Epithelial cell of prostate (primary cell): ENCODE results near the gene FRS3.
"Not testable (repeated sequence)": the region's sequence is repeated elsewhere in the genome, so short reads cannot be mapped to it uniquely, and the experiment has no call there.

Experiments used
- DNase-seq: peaks from one replicate; pipeline ENCODE4 v3.0.0-alpha.2; 2011; ENCODE audit warnings: low read depth, low spot score
- H3K27ac ChIP-seq: fragments of 450-650 bp; 2 replicates; pipeline ENCODE4 v1.5.1; 2017; ENCODE audit warnings: mild to moderate bottlenecking

Gene FRS3, protein sequence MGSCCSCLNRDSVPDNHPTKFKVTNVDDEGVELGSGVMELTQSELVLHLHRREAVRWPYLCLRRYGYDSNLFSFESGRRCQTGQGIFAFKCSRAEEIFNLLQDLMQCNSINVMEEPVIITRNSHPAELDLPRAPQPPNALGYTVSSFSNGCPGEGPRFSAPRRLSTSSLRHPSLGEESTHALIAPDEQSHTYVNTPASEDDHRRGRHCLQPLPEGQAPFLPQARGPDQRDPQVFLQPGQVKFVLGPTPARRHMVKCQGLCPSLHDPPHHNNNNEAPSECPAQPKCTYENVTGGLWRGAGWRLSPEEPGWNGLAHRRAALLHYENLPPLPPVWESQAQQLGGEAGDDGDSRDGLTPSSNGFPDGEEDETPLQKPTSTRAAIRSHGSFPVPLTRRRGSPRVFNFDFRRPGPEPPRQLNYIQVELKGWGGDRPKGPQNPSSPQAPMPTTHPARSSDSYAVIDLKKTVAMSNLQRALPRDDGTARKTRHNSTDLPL

GRCh38 chr6:41779788-41780550, at the start of gene FRS3:
Gene FRS3, minus strand, starts transcription at chr6:41779900. Its CDS starts 2,913 bp downstream, at chr6:41776987.
- H3K27ac ChIP-seq = peak within 1 kb of the TSS; percentile 31
- no peak for DNase-seq

DNA sequence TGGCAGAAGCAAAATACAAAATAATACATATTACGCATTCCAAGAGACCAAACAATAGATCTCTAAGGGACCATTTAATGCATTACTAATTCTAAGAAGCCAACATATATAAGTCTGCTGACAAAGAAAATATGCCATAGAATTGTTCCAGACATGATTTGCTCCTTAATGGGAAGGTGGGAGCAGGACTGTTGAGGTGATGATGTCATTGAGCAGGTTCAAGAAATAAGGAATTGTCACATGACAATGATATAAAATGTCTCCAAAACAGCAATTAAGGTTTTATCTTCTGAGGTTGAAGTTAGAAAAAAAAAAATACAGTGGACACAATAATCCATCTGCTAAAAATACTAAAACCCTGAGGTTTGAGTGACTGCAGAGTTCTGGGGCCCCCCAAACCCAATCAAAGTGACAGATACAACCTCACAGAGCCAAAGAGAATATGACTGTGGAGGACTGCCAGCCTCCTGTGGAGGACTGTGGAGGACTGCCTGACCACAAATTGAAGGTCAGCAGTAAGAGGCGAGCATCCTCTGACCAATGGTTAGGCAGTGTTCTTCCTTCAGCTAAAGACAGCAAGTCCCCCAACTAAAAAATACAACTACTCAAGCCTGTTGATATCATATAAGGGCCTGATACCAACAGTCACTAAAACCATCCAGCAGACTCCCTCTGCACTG, 46.8 kb upstream of the FRS3 start:
- no peak overlapping the region for H3K27ac ChIP-seq
- DNase-seq = no peak

- DNase-seq = peak; percentile 68
- H3K27ac ChIP-seq = peak overlapping the region; percentile 48
These were observed 45.2 kb upstream of the FRS3 start for GRCh38 chr6:41824571-41825569.

DNA sequence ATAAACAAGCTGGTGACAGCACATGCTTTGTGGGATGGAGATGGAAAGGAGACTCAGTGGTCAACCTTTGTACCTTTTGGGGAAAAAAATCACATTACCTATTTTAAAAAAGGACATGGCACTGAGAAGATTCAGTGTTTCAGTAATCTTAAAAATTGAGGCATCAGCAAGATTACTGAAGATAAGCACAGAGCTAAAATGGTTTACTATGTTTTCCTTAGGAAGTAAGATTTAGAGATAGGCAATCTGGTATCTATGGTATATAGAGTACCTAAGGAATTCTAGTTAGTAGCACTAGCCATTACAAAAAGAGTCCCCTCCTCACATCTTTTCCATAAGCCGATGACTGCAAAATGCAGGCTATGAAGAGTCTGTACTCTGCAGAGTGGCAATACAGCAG, 43.5 kb upstream of the FRS3 start:
- no peak for DNase-seq
- no peak overlapping the region for H3K27ac ChIP-seq

DNA sequence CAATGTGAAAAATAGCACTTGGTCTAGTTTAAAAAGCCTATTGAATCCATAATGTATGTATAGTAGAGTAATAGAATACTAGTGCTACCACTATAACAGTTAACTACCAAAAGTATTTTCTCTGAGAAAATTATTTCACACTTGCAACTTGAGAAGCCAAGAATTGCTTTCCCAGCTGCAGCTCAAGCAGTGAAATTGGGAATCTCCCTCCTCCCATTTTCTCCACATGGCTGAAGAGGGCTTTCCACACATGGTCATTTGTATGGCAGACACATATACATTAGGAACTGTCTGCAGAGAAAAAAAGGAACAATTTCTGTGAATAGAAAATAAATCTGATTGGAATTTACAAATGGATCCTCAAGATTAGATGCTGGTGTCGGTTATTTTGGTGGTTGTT, 42.3 kb upstream of the FRS3 start:
- no peak overlapping the region for H3K27ac ChIP-seq
- DNase-seq = no peak

DNA sequence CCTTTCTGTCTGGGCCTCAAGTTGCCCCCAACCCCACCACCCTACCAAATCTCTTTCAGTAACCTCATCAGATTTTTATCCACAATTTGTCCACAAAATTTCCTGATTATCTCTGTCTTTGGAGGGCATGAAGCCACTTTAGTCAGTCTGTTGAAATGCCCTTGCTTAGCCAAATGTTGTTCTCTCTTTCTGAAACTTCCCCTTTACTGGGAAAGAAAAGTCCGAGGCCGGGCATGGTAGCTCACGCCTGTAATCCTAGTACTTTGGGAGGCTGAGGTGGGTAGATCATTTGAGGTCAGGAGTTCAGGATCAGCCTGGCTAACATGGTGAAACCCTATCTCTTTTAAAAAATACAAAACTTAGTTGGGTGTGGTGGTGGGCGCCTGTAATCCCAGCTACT, 41.6 kb upstream of the FRS3 start:
- no peak overlapping the region for H3K27ac ChIP-seq
- DNase-seq = no peak

- DNase-seq = no peak
- H3K27ac ChIP-seq = no peak overlapping the region
These were observed 38.8 kb upstream of the FRS3 start for GRCh38 chr6:41818271-41819054.

DNA sequence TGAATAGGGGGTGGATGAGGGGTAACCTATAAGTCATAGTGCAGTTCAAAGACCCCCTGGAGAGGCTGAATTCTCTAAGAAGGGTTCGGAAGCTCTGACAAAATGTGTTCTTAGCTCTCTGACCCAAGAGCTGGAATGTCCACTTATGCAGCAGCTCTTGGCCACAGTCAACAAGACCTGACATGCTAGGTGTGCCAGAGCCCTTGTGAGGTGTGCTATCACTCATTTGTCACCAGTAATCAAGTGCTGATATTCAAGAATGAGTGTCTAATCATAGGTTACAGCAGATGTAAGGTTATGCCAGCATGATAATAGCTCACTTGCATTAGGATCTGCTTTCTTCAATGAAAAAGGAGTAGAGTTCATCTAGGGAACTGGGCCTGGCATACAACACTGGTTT, 35.9 kb upstream of the FRS3 start:
- no peak overlapping the region for H3K27ac ChIP-seq
- no peak for DNase-seq

DNA sequence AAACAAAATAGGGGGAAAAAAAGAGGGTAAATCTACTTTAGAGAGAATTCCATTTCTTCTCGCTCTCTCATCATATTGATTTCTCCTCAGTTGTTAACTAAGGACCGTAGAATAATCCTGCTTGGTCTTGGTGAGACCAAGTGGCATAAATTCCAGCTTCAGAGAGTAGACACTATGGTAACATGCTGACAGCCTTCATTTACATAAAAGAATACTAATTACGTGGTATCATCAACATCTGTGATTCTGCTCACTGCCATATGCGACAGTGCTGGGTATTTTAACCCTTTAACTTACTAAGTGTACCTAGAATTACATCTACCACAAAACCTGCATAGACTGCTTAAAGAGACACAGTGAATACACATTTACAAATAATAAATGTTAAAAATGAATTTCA, 34.9 kb upstream of the FRS3 start:
- no peak for DNase-seq
- no peak overlapping the region for H3K27ac ChIP-seq

DNA sequence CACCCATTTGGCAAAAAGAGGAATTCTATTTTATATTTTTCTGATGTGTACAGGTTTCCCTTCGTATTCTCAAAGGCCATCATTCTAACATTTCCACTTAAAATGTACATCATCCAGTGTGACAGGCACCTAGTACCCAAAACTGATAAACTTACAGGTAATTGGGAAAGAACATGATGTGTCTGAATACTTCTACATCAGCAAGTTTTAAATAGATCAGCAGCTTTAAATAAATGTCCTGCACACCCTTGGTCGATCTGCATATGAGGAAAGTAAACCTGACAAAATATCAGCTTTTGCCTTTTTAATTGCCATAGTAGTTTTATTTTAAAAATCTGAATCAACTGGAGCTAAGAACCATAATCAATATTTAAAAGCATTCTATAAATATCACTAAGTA, 34.3 kb upstream of the FRS3 start:
- no peak for DNase-seq
- H3K27ac ChIP-seq = no peak overlapping the region

GRCh38 chr6:41813469-41813868, 33.8 kb upstream of the FRS3 start:
- H3K27ac ChIP-seq = no peak overlapping the region
- no peak for DNase-seq

DNA sequence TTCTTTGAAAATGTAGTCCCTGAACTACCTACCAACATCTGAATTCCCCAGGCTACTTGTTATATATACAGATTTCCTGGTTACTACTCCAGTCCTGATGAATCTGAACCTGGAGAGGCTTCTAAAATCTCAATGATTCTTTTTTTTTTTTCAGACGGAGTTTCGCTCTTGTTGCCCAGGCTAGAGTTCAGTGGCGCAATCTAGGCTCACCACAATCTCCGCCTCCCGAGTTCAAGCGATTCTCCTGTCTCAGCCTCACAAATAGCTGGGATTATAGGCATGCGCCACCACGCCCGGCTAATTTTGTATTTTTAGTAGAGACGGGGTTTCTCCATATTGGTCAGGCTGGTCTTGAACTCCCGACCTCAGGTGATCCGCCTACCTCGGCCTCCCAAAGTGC, 32.2 kb upstream of the FRS3 start:
- not testable (repeated sequence) for DNase-seq, H3K27ac ChIP-seq

GRCh38 chr6:41811095-41811494, 31.4 kb upstream of the FRS3 start:
- H3K27ac ChIP-seq = no peak overlapping the region
- DNase-seq = no peak

- DNase-seq = no peak
- H3K27ac ChIP-seq = no peak overlapping the region
These were observed 26.4 kb upstream of the FRS3 start for GRCh38 chr6:41805830-41806774.

DNA sequence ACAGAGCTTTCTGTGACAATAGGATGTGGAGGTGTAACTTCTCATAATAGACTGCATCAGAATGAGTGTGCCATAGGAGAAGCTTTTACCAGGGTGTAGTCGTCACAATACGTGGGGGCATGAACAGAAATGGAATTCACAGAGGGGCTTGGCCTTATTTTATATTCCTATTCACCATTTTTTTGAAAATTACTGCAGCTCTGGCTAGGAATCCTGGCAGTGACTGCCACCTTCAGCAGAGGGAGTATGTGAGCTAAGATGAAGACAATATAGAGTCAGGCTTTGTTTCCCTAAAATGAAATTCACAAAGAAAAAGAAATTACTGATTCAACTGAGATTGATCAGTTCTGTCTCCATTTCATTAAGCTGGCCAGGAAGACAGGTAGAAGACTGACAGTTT, 21.7 kb upstream of the FRS3 start:
- DNase-seq = no peak
- H3K27ac ChIP-seq = no peak overlapping the region

GRCh38 chr6:41799559-41799911, 19.8 kb upstream of the FRS3 start:
- DNase-seq = no peak
- H3K27ac ChIP-seq = no peak overlapping the region

DNA sequence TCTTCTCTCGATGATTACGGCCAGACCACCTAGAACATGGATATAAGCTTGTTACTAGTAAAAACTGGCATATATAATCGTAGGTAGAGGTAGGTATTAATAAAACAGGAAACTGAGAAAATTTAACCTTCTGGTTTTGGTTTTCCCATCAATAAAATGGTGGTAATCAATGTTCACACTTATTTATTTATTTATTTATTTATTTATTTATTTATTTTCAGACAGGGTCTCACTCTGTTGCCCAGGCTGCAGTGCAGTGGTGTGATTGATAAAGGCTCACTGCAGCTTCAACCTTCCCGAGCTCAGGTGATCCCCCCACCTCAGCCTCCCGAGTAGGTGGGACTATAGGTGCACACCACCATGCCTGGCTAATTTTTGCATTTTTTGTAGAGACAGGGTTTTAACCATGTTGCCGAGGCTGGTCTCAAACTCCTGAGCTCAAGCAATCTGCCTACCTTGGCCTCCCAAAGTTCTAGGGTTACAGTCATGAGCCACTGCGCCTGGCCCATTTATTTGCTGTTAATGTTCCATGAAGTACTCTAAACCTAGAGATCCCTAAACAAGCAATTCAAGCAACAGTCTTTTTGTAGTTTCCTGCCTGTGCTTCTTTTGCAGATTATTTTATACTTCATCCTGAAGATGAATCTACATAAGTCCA, 19.3 kb upstream of the FRS3 start:
- no peak for DNase-seq
- no peak overlapping the region for H3K27ac ChIP-seq
